Fibroblast of lung (primary cell): ENCODE results near the gene ARF1.

Source experiments
- CTCF ChIP-seq, 2 donors: IDR thresholded peaks in 1 of 2; conservative IDR thresholded peaks in 1 of 2; 1 replicate in 1 of 2; 2 replicates in 1 of 2; pipeline ENCODE4 v1.5.1; 2011 to 2012; ENCODE audit warnings: low read length in 2 of 2, control low read depth in 1 of 2, inconsistent platforms in 1 of 2, low read depth in 1 of 2, mild to moderate bottlenecking in 1 of 2
- EZH2 ChIP-seq: IDR thresholded peaks from 2 replicates; pipeline ENCODE4 v1.5.1; 2012; ENCODE audit warnings: low read length, control low read depth, mild to moderate bottlenecking; ENCODE audit errors: missing control alignments

GRCh38 chr1:228075801-228076271 lies 6.7 kb upstream of the ARF1 start:
- TF ChIP-seq EZH2 (no peak), CTCF (conservative IDR thresholded peaks at IDR 0.05 in 1 of 2, IDR thresholded peaks at IDR 0.05 in 1 of 2; ENCODE audit: low read depth in 1 of 2, low read length in 2 of 2) (no peak)
